PC-3 (cell line): ENCODE measurements around the gene FUT4.

Experiments used
- CTCF ChIP-seq: fragments of 300-600 bp; sonication (generic); conservative IDR thresholded peaks from 2 replicates; pipeline ENCODE4 v1.5.1; 2017; ENCODE audit warnings: antibody characterized with exemption, low read depth, mild to moderate bottlenecking, low read length
- EZH2 ChIP-seq: fragments of 300-600 bp; sonication (generic); IDR thresholded peaks from one replicate; pipeline ENCODE4 v1.6.1; 2017; ENCODE audit warnings: antibody characterized with exemption, mild to moderate bottlenecking, low read length; ENCODE audit not compliant: unreplicated experiment

GRCh38 chr11:94593030-94593429 is 49.3 kb downstream of the FUT4 start:
- no peak for TF ChIP-seq CTCF
- no peak for TF ChIP-seq EZH2
